Loucy (cell line): Measurements from ENCODE around the gene CD80.

Experiments
- H2AFZ ChIP-seq: fragments of 200-600 bp; sonication (generic); 2 replicates; pipeline ENCODE4 v1.6.0; 2016; ENCODE audit warnings: antibody characterized with exemption, mild to moderate bottlenecking, low read length, moderate library complexity
- H3F3A ChIP-seq: fragments of 200-600 bp; 2 replicates; pipeline ENCODE4 v1.6.0; 2016; ENCODE audit warnings: antibody characterized with exemption, low read depth, mild to moderate bottlenecking
- H3K27me3 ChIP-seq: fragments of 200-600 bp; sonication (generic); 2 replicates; pipeline ENCODE4 v1.6.1; 2014; ENCODE audit warnings: low read length, mild to moderate bottlenecking; ENCODE audit not compliant: insufficient read depth, poor library complexity, severe bottlenecking
- H3K36me3 ChIP-seq: fragments of 200-600 bp; sonication (generic); 2 replicates; pipeline ENCODE4 v1.6.1; 2016; ENCODE audit warnings: low read length; ENCODE audit not compliant: insufficient read depth
- H3K4me1 ChIP-seq: fragments of 200-600 bp; sonication (generic); 2 replicates; pipeline ENCODE4 v1.5.1; 2014; ENCODE audit warnings: low read length, mild to moderate bottlenecking; ENCODE audit not compliant: insufficient read depth, poor library complexity, severe bottlenecking
- H3K4me2 ChIP-seq: fragments of 200-600 bp; sonication (generic); 2 replicates; pipeline ENCODE4 v1.6.0; 2014; ENCODE audit warnings: antibody characterized with exemption, low read length, low read depth, mild to moderate bottlenecking; ENCODE audit not compliant: poor library complexity, severe bottlenecking
- H3K4me3 ChIP-seq: fragments of 200-600 bp; sonication (generic); 2 replicates; pipeline ENCODE4 v1.5.1; 2014; ENCODE audit warnings: low read length, mild to moderate bottlenecking, mixed read lengths; ENCODE audit not compliant: poor library complexity, severe bottlenecking
- H3K79me2 ChIP-seq: fragments of 200-600 bp; sonication (generic); 2 replicates; pipeline ENCODE4 v1.6.1; 2014; ENCODE audit warnings: low read length; ENCODE audit not compliant: insufficient read depth
- H3K9ac ChIP-seq: fragments of 200-600 bp; sonication (generic); 2 replicates; pipeline ENCODE4 v1.6.0; 2014; ENCODE audit warnings: mild to moderate bottlenecking, low read depth, low read length, moderate library complexity; ENCODE audit not compliant: poor library complexity, severe bottlenecking
- H3K9me2 ChIP-seq: fragments of 200-600 bp; sonication (generic); replicated peaks from 2 replicates; pipeline ENCODE4 v1.6.1; 2016; ENCODE audit warnings: low read depth, low read length, mixed read lengths
- H3K9me3 ChIP-seq: fragments of 200-600 bp; sonication (generic); 2 replicates; pipeline ENCODE4 v1.6.1; 2014; ENCODE audit warnings: mild to moderate bottlenecking, antibody characterized with exemption, low read length, low read depth; ENCODE audit not compliant: insufficient read depth
- H4K20me1 ChIP-seq: fragments of 200-600 bp; sonication (generic); 2 replicates; pipeline ENCODE4 v1.6.0; 2014; ENCODE audit warnings: antibody characterized with exemption, low read length, mild to moderate bottlenecking; ENCODE audit not compliant: insufficient read depth, poor library complexity, severe bottlenecking
- EZH2phosphoT487 ChIP-seq: fragments of 200-600 bp; IDR thresholded peaks from 2 replicates; pipeline ENCODE4 v1.6.1; 2018; ENCODE audit warnings: antibody characterized with exemption, mild to moderate bottlenecking, moderate library complexity, borderline replicate concordance
- TF ChIP-seq, protein P1 (sequence below): fragments of 200-600 bp; sonication (generic); conservative IDR thresholded peaks from 2 replicates; pipeline ENCODE4 v1.5.1; 2014; ENCODE audit warnings: mild to moderate bottlenecking, antibody characterized with exemption, low read length

Gene CD80

DNA sequence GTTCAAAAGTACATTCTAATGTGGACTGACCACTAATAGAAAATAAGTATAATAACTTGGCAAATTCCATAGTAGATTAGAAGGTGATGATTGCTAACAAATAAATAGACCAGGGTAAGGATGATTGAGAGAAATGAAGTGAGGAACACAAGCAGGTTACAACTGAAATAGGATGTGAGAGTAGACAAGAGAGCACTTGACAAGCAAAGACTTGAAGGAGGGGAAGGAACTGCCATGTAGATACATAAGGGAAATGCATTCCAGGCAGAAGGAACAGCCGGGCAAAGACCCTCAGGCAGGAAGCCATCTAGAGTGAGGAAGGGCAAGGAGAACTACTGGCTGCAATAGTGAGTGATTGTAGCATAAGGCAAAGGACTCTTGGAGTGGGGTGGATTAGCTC lies 43.3 kb upstream of the CD80 start:
- Histone ChIP-seq H3K27me3 (no peaks in the 10 kb centered on the region), H3K4me2 (no peak overlapping the region), H3K9ac (no peak overlapping the region), H4K20me1 (no peaks in the 10 kb centered on the region), H3K36me3 (no peaks in the 10 kb centered on the region), H2AFZ (no peak overlapping the region), H3K9me3 (no peaks in the 10 kb centered on the region), H3K4me3 (no peak overlapping the region), H3K9me2 (no peaks in the 10 kb centered on the region), H3K4me1 (no peaks in the 10 kb centered on the region), H3F3A (no peaks in the 10 kb centered on the region), H3K79me2 (no peaks in the 10 kb centered on the region)
- TF ChIP-seq, protein P1, sequence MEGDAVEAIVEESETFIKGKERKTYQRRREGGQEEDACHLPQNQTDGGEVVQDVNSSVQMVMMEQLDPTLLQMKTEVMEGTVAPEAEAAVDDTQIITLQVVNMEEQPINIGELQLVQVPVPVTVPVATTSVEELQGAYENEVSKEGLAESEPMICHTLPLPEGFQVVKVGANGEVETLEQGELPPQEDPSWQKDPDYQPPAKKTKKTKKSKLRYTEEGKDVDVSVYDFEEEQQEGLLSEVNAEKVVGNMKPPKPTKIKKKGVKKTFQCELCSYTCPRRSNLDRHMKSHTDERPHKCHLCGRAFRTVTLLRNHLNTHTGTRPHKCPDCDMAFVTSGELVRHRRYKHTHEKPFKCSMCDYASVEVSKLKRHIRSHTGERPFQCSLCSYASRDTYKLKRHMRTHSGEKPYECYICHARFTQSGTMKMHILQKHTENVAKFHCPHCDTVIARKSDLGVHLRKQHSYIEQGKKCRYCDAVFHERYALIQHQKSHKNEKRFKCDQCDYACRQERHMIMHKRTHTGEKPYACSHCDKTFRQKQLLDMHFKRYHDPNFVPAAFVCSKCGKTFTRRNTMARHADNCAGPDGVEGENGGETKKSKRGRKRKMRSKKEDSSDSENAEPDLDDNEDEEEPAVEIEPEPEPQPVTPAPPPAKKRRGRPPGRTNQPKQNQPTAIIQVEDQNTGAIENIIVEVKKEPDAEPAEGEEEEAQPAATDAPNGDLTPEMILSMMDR, result no peak
- no peak for TF ChIP-seq EZH2phosphoT487

DNA sequence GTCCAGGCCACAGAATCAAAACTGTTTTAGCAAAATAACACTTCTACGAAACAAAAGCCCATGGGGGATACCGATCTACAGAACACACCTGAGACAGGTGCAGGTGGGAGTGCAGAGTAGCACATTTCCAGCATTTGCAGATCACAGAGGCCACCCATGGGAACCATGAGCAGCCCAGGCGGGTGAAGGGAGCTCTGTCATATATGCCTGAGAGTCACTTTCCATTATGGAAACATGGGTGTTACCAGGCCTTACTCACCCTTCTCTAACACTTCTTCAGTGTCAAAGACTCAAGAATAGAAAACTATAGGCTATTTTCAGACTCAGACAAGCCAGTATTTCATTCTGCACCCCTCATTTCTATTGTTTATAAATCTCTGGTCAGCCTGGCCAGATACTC lies 41.7 kb upstream of the CD80 start:
- H3K36me3 ChIP-seq, result no peaks in the 10 kb centered on the region
- TF ChIP-seq, protein P1, result no peak
- no peak for TF ChIP-seq EZH2phosphoT487
- H3K27me3 ChIP-seq, result no peaks in the 10 kb centered on the region
- H3K79me2 ChIP-seq, result no peaks in the 10 kb centered on the region
- H3K4me1 ChIP-seq, result no peaks in the 10 kb centered on the region
- H3F3A ChIP-seq, result no peaks in the 10 kb centered on the region
- H2AFZ ChIP-seq, result peak overlapping the region; percentile 55; the same call in 1 of the 2 replicates
- H3K9me3 ChIP-seq, result no peaks in the 10 kb centered on the region
- no peak overlapping the region for H3K4me3 ChIP-seq
- H3K4me2 ChIP-seq, result no peak overlapping the region
- H4K20me1 ChIP-seq, result no peaks in the 10 kb centered on the region
- H3K9ac ChIP-seq, result no peak overlapping the region
- H3K9me2 ChIP-seq, result no peaks in the 10 kb centered on the region

DNA sequence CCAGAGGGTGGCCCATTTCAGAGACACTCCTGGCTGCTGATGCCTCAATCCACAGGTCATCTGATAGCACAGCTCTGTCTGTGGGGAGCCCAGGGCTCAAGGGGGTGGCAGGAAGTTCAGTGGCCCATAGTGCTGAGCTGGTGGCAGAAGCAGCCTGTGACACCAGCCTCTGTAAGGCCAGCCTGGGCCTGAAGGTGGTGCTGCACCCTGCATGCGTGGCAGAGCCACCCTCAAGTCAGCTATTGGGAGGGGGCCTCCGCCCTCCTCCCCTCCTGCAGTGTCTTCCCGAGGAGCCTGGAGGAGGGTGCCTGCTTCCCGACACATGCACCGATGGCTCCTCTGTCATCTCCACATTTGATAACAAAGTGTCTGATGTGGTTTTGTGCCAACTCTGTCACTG lies 41.3 kb upstream of the CD80 start:
- H3K36me3 ChIP-seq, result no peaks in the 10 kb centered on the region
- no peak overlapping the region for H3K4me3 ChIP-seq
- no peaks in the 10 kb centered on the region for H3K9me2 ChIP-seq
- no peaks in the 10 kb centered on the region for H4K20me1 ChIP-seq
- no peak overlapping the region for H3K4me2 ChIP-seq
- H3F3A ChIP-seq, result no peaks in the 10 kb centered on the region
- peak overlapping the region; percentile 55 for H2AFZ ChIP-seq
- no peaks in the 10 kb centered on the region for H3K79me2 ChIP-seq
- TF ChIP-seq, protein P1, result peak; percentile 73
- no peak for TF ChIP-seq EZH2phosphoT487
- no peak overlapping the region for H3K9ac ChIP-seq
- H3K27me3 ChIP-seq, result no peaks in the 10 kb centered on the region
- no peaks in the 10 kb centered on the region for H3K9me3 ChIP-seq
- no peaks in the 10 kb centered on the region for H3K4me1 ChIP-seq
